Ovary (tissue), 3 donors: ENCODE results near the gene FBN3.

ENCODE experiments used
- CTCF ChIP-seq, 3 donors: fragments of 450-650 bp in 2 of 3; fragments of 200-600 bp in 1 of 3; IDR thresholded peaks; one replicate each; pipeline versions ENCODE4 v1.5.1 to v1.8.0; 2016 to 2022; ENCODE audit warnings: antibody characterized with exemption in 3 of 3, mild to moderate bottlenecking in 1 of 3
- POLR2A ChIP-seq: fragments of 450-650 bp; IDR thresholded peaks from one replicate; pipeline ENCODE4 v1.6.1; 2017; ENCODE audit warnings: antibody characterized with exemption, mild to moderate bottlenecking, moderate library complexity
- donor health status: DM: no; HTN: no; CAD: no.

GRCh38 chr19:8074501-8074900, 74.9 kb downstream of the FBN3 start:
- no peak for TF ChIP-seq CTCF (IDR thresholded peaks at IDR 0.05)
- no peak for TF ChIP-seq POLR2A
